AG04449 (cell line): ENCODE data around the gene CFC1B.
"Not testable (repeated sequence)": the region's sequence is repeated elsewhere in the genome, so short reads cannot be mapped to it uniquely, and the experiment has no call there.

ENCODE experiments used
- CTCF ChIA-PET: fragments of 350-600 bp; formaldehyde crosslinking; extraction: SDS; loops from one replicate; lab custom pipeline; 2021; ENCODE audit warnings: antibody characterized with exemption; lab: Yijun Ruan, JAX
- POLR2A ChIA-PET: fragments of 400-600, 350-600 bp; formaldehyde crosslinking; extraction: SDS; loops from one replicate; lab custom pipeline; 2020; ENCODE audit warnings: antibody characterized with exemption, inconsistent platforms; lab: Yijun Ruan, JAX
- DNase-seq: peaks from one replicate; pipeline ENCODE4 v3.0.0-alpha.2; 2010; ENCODE audit warnings: low read depth, low spot score
- H3K4me3 ChIP-seq: 2 replicates; pipeline ENCODE4 v1.5.1; 2011; ENCODE audit warnings: low read depth, mild to moderate bottlenecking, control low read depth, low read length

CFC1B gene

GRCh38 chr2:130520992-130521391 is at the start of gene CFC1B:
Gene CFC1B, plus strand, starts transcription at chr2:130521222. Its CDS starts 263 bp downstream, at chr2:130521485.
- H3K4me3 ChIP-seq, DNase-seq, POLR2A ChIA-PET, CTCF ChIA-PET: not testable (repeated sequence)

DNA sequence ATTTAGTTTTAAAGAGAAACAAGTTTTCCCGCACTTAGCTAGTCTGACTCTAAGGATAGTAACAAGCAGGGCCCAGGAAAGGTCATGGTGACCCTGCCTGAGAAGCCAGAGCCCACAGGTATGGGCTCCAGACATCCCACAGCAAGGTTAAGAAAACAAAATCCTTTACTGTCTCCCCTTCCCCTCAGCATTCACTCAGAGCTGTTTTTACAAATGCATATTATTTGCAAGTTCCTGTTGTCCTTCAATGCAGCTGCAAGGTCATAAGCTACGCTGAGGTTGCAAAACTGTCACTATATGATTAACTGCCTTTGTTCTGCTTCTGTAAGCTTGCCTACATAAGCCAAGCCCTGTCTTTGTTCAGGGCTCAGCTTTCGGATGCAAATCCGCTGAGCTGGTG is 29.9 kb upstream of the CFC1B start:
- H3K4me3 ChIP-seq, POLR2A ChIA-PET, CTCF ChIA-PET, DNase-seq: not testable (repeated sequence)

GRCh38 chr2:130509228-130509627 is 11.8 kb upstream of the CFC1B start, which contains the start of gene POTEI:
Gene POTEI, minus strand, starts transcription at chr2:130509328. Its CDS starts 93 bp downstream, at chr2:130509235.
- DNase-seq, POLR2A ChIA-PET, H3K4me3 ChIP-seq, CTCF ChIA-PET: not testable (repeated sequence)

DNA sequence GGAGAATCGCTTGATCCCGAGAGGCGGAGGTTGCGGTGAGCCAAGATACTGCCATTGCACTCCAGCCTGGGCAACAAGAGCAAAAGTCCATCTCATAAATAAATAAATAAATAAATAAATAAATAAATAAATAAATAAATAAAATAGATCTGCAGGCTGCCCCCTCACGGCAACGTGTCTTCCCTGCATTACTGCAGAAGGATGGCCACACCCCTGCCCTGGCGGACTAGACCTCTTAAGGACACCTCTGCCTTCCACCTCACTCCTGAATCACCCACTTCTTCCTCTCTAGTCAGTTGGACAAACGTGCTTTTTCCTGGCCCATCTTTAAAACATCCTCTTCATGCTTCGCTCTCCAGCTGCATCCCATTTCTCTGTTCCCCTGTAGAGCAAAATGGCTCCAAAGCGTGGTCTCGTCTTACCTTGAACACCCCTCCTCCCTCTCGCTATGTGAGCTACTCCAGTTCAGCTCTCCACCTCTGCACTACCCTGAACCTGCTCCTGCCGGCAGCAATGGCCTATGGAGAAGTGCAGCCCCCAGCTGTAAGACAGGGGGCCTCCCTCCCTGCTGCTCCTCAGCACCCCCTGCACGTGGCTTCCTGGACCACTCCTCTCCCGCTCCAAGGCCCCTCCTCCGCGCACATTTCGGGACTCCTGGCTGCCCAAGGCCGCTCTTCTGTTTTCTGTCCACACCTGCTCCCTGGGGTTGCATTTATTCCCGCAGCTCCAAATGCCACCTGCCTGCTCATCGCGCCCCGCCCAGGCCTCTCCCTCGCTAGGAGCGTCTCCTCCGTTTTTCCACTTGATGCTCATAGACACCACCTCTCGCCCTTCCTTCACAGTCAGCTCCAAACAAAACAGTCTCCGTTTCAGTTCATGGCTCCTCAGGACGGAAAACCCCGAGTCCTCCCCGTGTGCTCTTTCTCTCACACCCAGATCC is 9.9 kb upstream of the CFC1B start:
- H3K4me3 ChIP-seq, DNase-seq, POLR2A ChIA-PET, CTCF ChIA-PET: not testable (repeated sequence)

DNA sequence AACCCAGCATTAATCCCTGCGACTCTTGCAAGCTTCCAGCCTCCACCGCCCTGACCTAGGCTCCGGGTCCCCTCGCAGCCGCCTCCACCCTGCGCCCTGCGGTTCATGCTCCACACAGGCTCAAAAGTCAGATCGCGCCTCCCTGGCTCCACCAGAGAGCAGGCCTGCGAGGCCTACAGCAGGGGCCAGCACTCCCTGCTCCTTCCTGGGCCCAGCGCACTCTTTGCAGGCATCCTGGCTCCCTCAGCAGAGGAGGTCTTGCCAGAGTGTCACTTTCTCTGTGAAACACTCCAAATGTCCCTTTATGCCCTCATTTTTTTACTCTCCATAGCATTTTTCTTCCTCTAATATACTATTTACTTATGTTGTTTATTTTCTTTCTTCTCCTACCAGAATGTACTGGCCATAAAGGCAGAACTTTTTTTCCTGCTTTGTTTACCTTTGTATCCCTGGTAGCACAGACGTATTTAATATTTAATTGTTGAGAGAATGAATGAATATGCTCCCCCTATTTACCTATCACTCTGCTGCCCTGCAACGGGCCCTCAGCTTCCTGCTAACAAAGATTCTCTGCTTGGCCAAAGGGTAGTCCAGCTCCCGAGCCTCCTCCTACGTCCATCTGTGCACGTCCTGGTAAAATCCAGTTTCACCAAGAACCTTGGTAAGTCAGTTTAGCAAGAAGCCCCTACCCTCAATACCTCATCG is 9.1 kb upstream of the CFC1B start:
- DNase-seq, H3K4me3 ChIP-seq, CTCF ChIA-PET, POLR2A ChIA-PET: not testable (repeated sequence)

DNA sequence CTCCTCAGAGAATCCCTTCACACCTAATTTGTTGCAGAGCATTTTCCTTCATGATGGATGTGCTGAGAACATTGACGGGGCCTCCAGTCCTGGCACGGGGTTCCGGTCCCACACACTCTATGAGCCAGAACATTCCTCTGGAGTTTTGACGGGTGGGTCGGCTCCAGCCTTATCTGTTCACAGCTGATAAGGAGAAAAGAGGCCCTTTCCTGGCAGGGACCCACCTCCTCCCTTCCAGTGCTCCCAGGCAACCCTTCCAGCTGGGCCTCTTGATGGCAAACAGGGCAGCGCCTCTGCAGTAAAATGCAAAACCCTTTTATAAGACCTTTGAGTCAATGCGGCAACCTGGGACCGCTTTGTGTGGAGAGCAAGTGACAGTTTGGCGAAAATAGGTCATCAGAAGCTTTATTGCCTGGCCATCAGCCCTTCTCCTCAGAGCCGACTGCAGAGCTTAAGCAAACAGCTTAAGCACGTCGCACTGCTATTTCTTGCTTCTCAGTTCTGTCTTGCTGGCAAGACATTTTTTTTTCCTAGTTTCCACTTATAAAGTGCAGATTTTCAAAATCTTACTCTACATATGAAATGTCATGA is 2.4 kb upstream of the CFC1B start:
- POLR2A ChIA-PET, DNase-seq, CTCF ChIA-PET, H3K4me3 ChIP-seq: not testable (repeated sequence)

GRCh38 chr2:130522390-130522789 is 1.4 kb downstream of the CFC1B start:
- CTCF ChIA-PET, POLR2A ChIA-PET, DNase-seq, H3K4me3 ChIP-seq: not testable (repeated sequence)

DNA sequence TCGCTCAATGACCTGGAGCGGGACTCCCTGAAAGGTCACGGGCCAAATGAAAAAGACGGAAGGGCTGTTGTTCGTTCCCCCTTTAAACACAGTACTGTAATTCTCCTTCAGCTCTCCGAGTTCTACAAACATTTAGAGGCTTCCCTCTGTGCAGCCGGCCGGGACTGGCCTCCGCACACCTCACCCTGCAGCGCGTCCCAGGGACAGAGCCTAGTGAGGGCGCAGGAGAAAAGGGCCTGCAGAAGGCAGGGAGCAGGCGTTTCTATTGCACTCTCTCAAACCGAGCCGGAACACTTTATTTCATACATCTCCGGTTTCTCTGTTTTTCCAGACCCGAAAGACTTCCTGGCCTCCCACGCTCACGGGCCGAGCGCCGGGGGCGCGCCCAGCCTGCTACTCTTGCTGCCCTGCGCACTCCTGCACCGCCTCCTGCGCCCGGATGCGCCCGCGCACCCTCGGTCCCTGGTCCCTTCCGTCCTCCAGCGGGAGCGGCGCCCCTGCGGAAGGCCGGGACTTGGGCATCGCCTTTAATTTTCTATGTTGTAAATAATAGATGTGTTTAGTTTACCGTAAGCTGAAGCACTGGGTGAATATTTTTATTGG is 6.4 kb downstream of the CFC1B start:
- POLR2A ChIA-PET, CTCF ChIA-PET, H3K4me3 ChIP-seq, DNase-seq: not testable (repeated sequence)

- DNase-seq, H3K4me3 ChIP-seq, POLR2A ChIA-PET, CTCF ChIA-PET: not testable (repeated sequence)
These were observed 8.5 kb downstream of the CFC1B start for GRCh38 chr2:130529545-130529944.

DNA sequence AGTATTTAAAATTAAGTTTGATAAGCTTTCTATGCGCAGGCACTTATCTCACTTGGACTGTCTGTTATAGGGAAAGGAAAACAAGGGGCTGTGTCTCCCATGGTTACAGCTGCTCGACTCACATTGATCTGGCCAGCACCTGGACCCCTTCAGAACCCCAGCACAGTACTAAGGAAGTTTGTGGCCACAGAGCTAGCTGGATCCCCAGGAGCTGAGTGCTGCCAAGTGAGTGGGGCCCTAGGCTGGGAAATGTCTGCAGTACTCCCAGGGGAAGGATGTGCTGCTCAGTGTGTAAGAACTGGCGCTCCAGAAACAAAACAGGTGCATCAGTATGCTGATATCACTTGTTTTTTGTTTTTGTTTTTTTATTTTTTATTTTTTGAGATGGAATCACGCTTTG is 9.2 kb downstream of the CFC1B start:
- CTCF ChIA-PET, H3K4me3 ChIP-seq, POLR2A ChIA-PET, DNase-seq: not testable (repeated sequence)

DNA sequence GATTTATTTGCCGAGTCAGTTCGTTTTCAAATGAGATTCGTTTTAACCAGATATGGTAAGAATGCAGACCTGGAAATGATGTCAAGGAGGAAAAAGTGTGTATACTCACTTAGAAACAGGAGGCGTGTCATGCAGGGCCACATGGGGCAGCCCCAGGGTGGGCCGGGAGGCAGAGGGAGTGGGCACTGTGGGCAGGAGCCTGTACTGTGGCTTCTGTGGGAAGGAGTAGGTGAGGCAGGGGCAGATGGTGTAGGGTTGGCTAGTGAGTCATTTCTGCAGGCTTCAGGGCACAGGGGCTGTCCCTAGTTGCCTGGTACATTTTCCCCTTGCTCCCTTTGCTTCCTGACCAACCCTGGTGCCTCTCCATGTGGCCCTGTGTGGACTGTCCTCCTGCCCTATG is 10.2 kb downstream of the CFC1B start:
- DNase-seq, POLR2A ChIA-PET, H3K4me3 ChIP-seq, CTCF ChIA-PET: not testable (repeated sequence)

DNA sequence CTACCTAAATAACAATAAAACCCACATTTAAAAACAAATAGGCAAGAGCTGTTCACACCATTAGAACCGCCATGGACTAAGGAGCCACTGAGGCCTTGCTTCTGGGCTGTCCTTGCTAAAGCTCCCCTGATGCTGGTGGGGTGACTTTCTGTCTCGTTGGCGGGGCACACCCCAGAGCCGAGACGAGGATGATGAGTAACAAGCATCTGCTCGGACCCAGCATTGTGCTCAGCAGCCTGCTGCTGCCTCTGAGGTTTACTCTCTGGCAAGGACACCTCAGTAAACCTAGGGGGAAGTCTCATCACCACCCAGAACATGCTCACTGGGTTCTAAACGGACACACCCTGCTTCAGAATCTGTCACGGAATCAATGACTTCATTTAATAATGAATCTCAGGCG is 10.7 kb downstream of the CFC1B start:
- H3K4me3 ChIP-seq, CTCF ChIA-PET, DNase-seq, POLR2A ChIA-PET: not testable (repeated sequence)

DNA sequence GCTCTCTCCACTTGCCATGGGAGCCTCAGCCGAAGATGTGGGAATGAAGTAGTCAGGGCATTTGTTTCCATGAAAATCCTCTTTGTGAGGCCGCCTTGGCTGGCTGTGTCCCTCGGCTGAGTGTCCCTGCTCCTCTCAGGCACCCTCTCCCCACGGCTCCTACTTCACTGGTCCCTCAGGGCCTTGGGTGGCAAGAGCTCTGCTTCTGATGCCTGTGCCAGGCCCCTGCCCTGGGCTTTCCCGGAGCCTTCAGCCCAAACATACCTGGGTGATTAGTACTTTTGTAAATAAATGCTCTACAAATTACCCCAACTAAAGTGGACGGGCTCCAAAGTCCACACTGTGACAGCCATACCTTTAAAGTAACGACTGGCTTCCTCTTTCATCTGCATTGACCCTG is 15.6 kb downstream of the CFC1B start:
- POLR2A ChIA-PET, H3K4me3 ChIP-seq, DNase-seq, CTCF ChIA-PET: not testable (repeated sequence)

- POLR2A ChIA-PET, H3K4me3 ChIP-seq, DNase-seq, CTCF ChIA-PET: not testable (repeated sequence)
These were observed 17.2 kb downstream of the CFC1B start for GRCh38 chr2:130538271-130538670.

DNA sequence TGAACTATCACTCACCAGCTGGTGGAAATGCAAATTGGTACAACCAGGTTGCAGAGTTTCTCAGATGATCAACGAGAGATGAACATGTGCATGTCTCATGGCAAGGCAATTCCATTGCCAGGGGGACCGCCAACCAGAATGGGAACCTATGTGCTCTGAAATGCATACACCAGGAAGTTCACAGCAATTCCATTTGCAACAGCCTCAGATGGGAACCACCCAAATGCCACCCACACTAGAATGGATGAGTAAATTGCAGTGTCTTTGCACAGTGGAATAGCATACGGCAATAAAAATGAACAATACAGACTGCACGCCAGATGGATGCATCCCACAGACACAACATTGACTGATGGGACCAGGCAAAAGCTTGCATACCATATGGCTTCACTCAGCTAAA is 21.8 kb downstream of the CFC1B start:
- CTCF ChIA-PET, POLR2A ChIA-PET, DNase-seq, H3K4me3 ChIP-seq: not testable (repeated sequence)
